ENCODE data around the gene WHRN. TPM values are rescaled to one million over a fixed set of nuclear protein-coding genes. Genes with fewer than 3 reads are reported as not detected.

WHRN gene
- total RNA-seq, 1 experiment from 2014 or later: 24.3 TPM

GRCh38 chr9:114522286-114522685 lies 17.0 kb upstream of the WHRN start (continued):
- no peak for TF ChIP-seq JUN (CRISPR knock-in tag; IDR thresholded peaks at IDR 0.05)
- TF ChIP-seq PRDM15 (CRISPR knock-in tag; IDR thresholded peaks at IDR 0.05): no peak
- no peak for TF ChIP-seq ZBTB21 (CRISPR knock-in tag; IDR thresholded peaks at IDR 0.05; ENCODE audit: borderline replicate concordance)
- TF ChIP-seq, protein P1, sequence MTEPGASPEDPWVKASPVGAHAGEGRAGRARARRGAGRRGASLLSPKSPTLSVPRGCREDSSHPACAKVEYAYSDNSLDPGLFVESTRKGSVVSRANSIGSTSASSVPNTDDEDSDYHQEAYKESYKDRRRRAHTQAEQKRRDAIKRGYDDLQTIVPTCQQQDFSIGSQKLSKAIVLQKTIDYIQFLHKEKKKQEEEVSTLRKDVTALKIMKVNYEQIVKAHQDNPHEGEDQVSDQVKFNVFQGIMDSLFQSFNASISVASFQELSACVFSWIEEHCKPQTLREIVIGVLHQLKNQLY (CRISPR knock-in tag; IDR thresholded peaks at IDR 0.05): no peak
- no peak for TF ChIP-seq TEAD4 (CRISPR knock-in tag; IDR thresholded peaks at IDR 0.05)
- TF ChIP-seq, protein P2, sequence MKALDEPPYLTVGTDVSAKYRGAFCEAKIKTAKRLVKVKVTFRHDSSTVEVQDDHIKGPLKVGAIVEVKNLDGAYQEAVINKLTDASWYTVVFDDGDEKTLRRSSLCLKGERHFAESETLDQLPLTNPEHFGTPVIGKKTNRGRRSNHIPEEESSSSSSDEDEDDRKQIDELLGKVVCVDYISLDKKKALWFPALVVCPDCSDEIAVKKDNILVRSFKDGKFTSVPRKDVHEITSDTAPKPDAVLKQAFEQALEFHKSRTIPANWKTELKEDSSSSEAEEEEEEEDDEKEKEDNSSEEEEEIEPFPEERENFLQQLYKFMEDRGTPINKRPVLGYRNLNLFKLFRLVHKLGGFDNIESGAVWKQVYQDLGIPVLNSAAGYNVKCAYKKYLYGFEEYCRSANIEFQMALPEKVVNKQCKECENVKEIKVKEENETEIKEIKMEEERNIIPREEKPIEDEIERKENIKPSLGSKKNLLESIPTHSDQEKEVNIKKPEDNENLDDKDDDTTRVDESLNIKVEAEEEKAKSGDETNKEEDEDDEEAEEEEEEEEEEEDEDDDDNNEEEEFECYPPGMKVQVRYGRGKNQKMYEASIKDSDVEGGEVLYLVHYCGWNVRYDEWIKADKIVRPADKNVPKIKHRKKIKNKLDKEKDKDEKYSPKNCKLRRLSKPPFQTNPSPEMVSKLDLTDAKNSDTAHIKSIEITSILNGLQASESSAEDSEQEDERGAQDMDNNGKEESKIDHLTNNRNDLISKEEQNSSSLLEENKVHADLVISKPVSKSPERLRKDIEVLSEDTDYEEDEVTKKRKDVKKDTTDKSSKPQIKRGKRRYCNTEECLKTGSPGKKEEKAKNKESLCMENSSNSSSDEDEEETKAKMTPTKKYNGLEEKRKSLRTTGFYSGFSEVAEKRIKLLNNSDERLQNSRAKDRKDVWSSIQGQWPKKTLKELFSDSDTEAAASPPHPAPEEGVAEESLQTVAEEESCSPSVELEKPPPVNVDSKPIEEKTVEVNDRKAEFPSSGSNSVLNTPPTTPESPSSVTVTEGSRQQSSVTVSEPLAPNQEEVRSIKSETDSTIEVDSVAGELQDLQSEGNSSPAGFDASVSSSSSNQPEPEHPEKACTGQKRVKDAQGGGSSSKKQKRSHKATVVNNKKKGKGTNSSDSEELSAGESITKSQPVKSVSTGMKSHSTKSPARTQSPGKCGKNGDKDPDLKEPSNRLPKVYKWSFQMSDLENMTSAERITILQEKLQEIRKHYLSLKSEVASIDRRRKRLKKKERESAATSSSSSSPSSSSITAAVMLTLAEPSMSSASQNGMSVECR (CRISPR knock-in tag; IDR thresholded peaks at IDR 0.05; ENCODE audit: borderline replicate concordance): no peak
- TF ChIP-seq JAZF1 (CRISPR knock-in tag; IDR thresholded peaks at IDR 0.05): no peak
- TF ChIP-seq NFATC4 (CRISPR knock-in tag; IDR thresholded peaks at IDR 0.05): no peak
- TF ChIP-seq HMGA2 (CRISPR knock-in tag; IDR thresholded peaks at IDR 0.05): no peak
- no peak for TF ChIP-seq NFE2L1 (CRISPR knock-in tag; IDR thresholded peaks at IDR 0.05)
- TF ChIP-seq ZMAT4 (CRISPR knock-in tag; IDR thresholded peaks at IDR 0.05): no peak
- no peak for TF ChIP-seq ESRRA (CRISPR knock-in tag; IDR thresholded peaks at IDR 0.05; ENCODE audit: borderline replicate concordance)

GRCh38 chr9:114521846-114522245 lies 16.6 kb upstream of the WHRN start:
- ATAC-seq (no peak), DNase-seq (ENCODE audit: low spot score) (no peak)
- Mint-ChIP-seq H3K4me3 (no peak overlapping the region), H3K36me3 (no peaks in the 10 kb centered on the region), H3K4me1 (no peaks in the 10 kb centered on the region), H3K27ac (no peak overlapping the region), H3K27me3 (ENCODE audit: low read depth) (peaks cover 40% of the 10 kb centered on the region), H3K9me3 (peaks cover 3% of the 10 kb centered on the region)
- ChIA-PET POLR2A (no interaction called here), CTCF (interaction anchor here (0.8 to 3.5 kb wide), 2 partner anchors 17 to 132 kb away, joined by 4 to 13 read pairs; no protein-coding TSS in a partner anchor)
- TF ChIP-seq ZNF532 (CRISPR knock-in tag; IDR thresholded peaks at IDR 0.05; ENCODE audit: borderline replicate concordance): no peak
- TF ChIP-seq IRF2 (CRISPR knock-in tag; IDR thresholded peaks at IDR 0.05; ENCODE audit: borderline replicate concordance, low read depth): no peak
- TF ChIP-seq SOX15 (CRISPR knock-in tag; IDR thresholded peaks at IDR 0.05): no peak
- TF ChIP-seq KAT7 (CRISPR knock-in tag; IDR thresholded peaks at IDR 0.05; ENCODE audit: borderline replicate concordance): no peak
- TF ChIP-seq GTF2I (CRISPR knock-in tag; conservative IDR thresholded peaks at IDR 0.05): no peak
